LNCaP clone FGC (cell line): ENCODE results near the gene CEACAM19.
A peak's percentile ranks its signal among the peaks of the same experiment; 100 is the strongest.

Source experiments
- DNase-seq: peaks from one replicate; pipeline ENCODE4 v3.0.0-alpha.2; 2011; ENCODE audit warnings: low read depth
- H3K4me3 ChIP-seq: 2 replicates; pipeline ENCODE4 v1.5.1; 2011; ENCODE audit warnings: mild to moderate bottlenecking, low read depth, low read length, control low read depth
- TF ChIP-seq, protein P1 (sequence below): IDR thresholded peaks from 2 replicates; pipeline ENCODE4 v1.5.1; 2012; ENCODE audit warnings: mild to moderate bottlenecking; ENCODE audit not compliant: control insufficient read depth, insufficient read depth; ENCODE audit errors: extremely low read depth

Gene CEACAM19

GRCh38 chr19:44640518-44640917, 30.8 kb upstream of the CEACAM19 start:
- TF ChIP-seq, protein P1, sequence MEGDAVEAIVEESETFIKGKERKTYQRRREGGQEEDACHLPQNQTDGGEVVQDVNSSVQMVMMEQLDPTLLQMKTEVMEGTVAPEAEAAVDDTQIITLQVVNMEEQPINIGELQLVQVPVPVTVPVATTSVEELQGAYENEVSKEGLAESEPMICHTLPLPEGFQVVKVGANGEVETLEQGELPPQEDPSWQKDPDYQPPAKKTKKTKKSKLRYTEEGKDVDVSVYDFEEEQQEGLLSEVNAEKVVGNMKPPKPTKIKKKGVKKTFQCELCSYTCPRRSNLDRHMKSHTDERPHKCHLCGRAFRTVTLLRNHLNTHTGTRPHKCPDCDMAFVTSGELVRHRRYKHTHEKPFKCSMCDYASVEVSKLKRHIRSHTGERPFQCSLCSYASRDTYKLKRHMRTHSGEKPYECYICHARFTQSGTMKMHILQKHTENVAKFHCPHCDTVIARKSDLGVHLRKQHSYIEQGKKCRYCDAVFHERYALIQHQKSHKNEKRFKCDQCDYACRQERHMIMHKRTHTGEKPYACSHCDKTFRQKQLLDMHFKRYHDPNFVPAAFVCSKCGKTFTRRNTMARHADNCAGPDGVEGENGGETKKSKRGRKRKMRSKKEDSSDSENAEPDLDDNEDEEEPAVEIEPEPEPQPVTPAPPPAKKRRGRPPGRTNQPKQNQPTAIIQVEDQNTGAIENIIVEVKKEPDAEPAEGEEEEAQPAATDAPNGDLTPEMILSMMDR = no peak
- no peak for DNase-seq

GRCh38 chr19:44641501-44642265, 29.6 kb upstream of the CEACAM19 start:
- H3K4me3 ChIP-seq = no peak overlapping the region
- no peak for DNase-seq
- TF ChIP-seq, protein P1 = no peak

More at GRCh38 chr19:44640518-44640917, 30.8 kb upstream of the CEACAM19 start:
- no peak overlapping the region for H3K4me3 ChIP-seq

GRCh38 chr19:44642377-44642776, 28.9 kb upstream of the CEACAM19 start:
- TF ChIP-seq, protein P1 = no peak
- H3K4me3 ChIP-seq = no peak overlapping the region
- DNase-seq = no peak

GRCh38 chr19:44643605-44644401, 27.5 kb upstream of the CEACAM19 start, which contains the start of gene PVR:
TSS of gene PVR (plus strand) at chr19:44643910. CDS start at chr19:44644097, 187 bp downstream.
- DNase-seq = no peak
- H3K4me3 ChIP-seq = peak within 1 kb of the TSS; percentile 59
- TF ChIP-seq, protein P1 = no peak

DNA sequence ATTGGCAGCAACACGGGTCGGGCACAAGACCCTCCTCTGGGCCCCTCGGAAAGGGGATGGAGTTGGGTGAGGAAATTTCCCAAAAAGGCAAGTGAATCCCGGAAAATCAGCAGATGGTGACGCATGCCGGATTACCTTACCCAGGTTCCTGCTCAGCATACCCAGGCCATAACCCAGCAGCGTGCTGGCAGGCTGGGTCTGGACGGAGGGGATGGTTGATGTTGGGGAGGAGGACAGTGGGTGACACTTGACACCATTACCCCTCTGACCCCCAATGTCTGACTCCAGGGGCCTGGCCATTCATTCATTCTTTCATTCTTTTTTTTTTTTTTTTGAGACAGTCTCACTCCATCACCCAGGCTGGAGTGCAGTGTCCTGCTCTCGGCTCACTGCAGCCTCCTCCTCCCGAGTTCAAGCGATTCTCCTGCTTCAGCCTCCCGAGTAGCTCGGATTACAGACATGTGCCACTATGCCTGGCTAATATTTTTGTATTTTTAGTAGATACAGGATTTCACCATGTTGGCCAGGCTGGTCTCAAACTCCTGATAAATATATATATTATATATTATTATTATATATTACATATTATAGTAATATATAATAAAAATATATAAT, 26.8 kb upstream of the CEACAM19 start:
- TF ChIP-seq, protein P1 = no peak
- H3K4me3 ChIP-seq = peak overlapping the region; percentile 59
- DNase-seq = no peak

DNA sequence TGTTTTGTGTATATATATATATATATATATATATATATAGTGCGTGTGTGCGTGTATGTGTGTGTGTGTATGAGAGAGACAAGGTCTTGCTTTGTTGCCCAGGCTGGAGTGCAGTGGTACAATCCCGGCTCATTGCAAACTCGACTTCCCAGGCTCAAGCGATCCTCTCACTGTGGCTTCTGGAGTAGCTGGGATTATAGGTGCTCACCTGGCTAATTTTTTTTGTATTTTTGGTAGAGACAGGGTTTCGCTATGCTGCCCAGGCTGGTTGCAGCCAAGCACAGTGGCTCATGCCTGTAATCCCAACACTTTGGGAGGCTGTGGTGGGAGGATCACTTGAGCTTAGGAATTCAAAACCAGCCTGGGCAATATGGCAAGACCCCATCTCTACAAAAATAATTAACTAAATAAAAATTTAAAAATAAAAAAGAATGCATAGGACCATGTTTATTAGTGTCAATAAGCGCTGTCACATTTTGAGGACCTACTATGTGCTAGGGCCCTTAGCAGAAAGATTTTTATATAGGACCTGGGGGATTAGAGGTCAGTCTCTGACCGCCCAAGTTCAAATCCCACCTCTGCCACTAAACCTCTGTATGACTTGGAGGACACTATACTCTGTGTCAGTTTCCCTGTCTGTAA, 25.8 kb upstream of the CEACAM19 start:
- TF ChIP-seq, protein P1 = no peak
- H3K4me3 ChIP-seq = no peak overlapping the region
- DNase-seq = no peak
